HT1080 (cell line): ENCODE measurements around the gene MICOS13. TPM values are rescaled to one million over a fixed set of nuclear protein-coding genes. Genes with fewer than 3 reads are reported as not detected.

ENCODE experiments used
- DNase-seq: peaks from one replicate; pipeline ENCODE4 v3.0.0-alpha.2; 2015; ENCODE audit warnings: low read depth
- total RNA-seq: library from RNA; depleted of rRNA; stranded (reverse); fragments of >200 nt; shearing (Covaris generic); gene quantifications from 2 replicates; pipeline ENCODE4 v1.2.3, GENCODE V29; 2014

MICOS13 gene
- total RNA-seq, 1 experiment from 2014 or later: 234 TPM

GRCh38 chr19:5687360-5688198 is 7.3 kb upstream of the MICOS13 start:
- no peak for DNase-seq

- peak; percentile 88 for DNase-seq
These were observed 6.5 kb upstream of the MICOS13 start for GRCh38 chr19:5686647-5687359.

- DNase-seq: no peak
These were observed 6.0 kb upstream of the MICOS13 start for GRCh38 chr19:5686326-5686646.

GRCh38 chr19:5684694-5685430 is 4.5 kb upstream of the MICOS13 start:
- no peak for DNase-seq

- no peak for DNase-seq
These were observed 3.0 kb upstream of the MICOS13 start for GRCh38 chr19:5683177-5683886.

- no peak for DNase-seq
These were observed 1.8 kb upstream of the MICOS13 start for GRCh38 chr19:5682107-5682482.

- no peak for DNase-seq
These were observed 1.2 kb upstream of the MICOS13 start for GRCh38 chr19:5681391-5682106.

GRCh38 chr19:5680084-5680436 is 256 bp downstream of the MICOS13 start:
- no peak for DNase-seq

GRCh38 chr19:5679289-5680083 is 830 bp downstream of the MICOS13 start:
- DNase-seq: no peak

- no peak for DNase-seq
These were observed 2.1 kb downstream of the MICOS13 start for GRCh38 chr19:5678071-5678718.

- DNase-seq: no peak
These were observed 2.7 kb downstream of the MICOS13 start for GRCh38 chr19:5677580-5677979.

GRCh38 chr19:5677136-5677535 is 3.2 kb downstream of the MICOS13 start:
- no peak for DNase-seq

- no peak for DNase-seq
These were observed 3.6 kb downstream of the MICOS13 start for GRCh38 chr19:5676772-5677105.

- no peak for DNase-seq
These were observed 4.1 kb downstream of the MICOS13 start for GRCh38 chr19:5676105-5676771.

- DNase-seq: no peak
These were observed 5.6 kb downstream of the MICOS13 start for GRCh38 chr19:5674714-5675113.

GRCh38 chr19:5673752-5674151 is 6.6 kb downstream of the MICOS13 start:
- DNase-seq: no peak

- no peak for DNase-seq
These were observed 7.4 kb downstream of the MICOS13 start for GRCh38 chr19:5672708-5673459.

- no peak for DNase-seq
These were observed 8.7 kb downstream of the MICOS13 start for GRCh38 chr19:5671600-5671999.
